GM12878 (cell line): Measurements from ENCODE around the gene BICRAL. TPM values are rescaled to one million over a fixed set of nuclear protein-coding genes. Genes with fewer than 3 reads are reported as not detected.

ENCODE experiments used
- ASH2L ChIP-seq: fragments of 300-600, 200-600 bp; sonication (generic); IDR thresholded peaks from 2 replicates; pipeline ENCODE4 v1.6.1; 2017; ENCODE audit warnings: low read depth, mild to moderate bottlenecking, borderline replicate concordance
- BCLAF1 ChIP-seq: fragments of 450-650 bp; IDR thresholded peaks from 2 replicates; pipeline ENCODE4 v1.6.1; 2017; ENCODE audit warnings: antibody characterized with exemption, mild to moderate bottlenecking, moderate library complexity
- BRCA1 ChIP-seq: IDR thresholded peaks from 2 replicates; pipeline ENCODE4 v1.6.1; 2011; ENCODE audit warnings: low read depth, low read length, improper control_type of control experiment
- CBX3 ChIP-seq: fragments of 200-600 bp; sonication (generic); IDR thresholded peaks from 2 replicates; pipeline ENCODE4 v1.6.1; 2016; ENCODE audit warnings: low read depth, borderline replicate concordance
- CHD4 ChIP-seq: fragments of 200-600 bp; sonication (generic); IDR thresholded peaks from 2 replicates; pipeline ENCODE4 v1.6.1; 2016; ENCODE audit warnings: mild to moderate bottlenecking
- EED ChIP-seq: sonication (generic); IDR thresholded peaks from 2 replicates; pipeline ENCODE4 v1.6.1; 2016; ENCODE audit warnings: antibody characterized with exemption, low read depth
- IKZF2 ChIP-seq, 2 experiments: fragments of 450-650 bp; IDR thresholded peaks; 2 replicates each; pipeline ENCODE4 v1.6.1; 2017; ENCODE audit warnings: mild to moderate bottlenecking in 2 of 2, moderate library complexity in 2 of 2
- LARP7 ChIP-seq: fragments of 450-650 bp; IDR thresholded peaks from 2 replicates; pipeline ENCODE4 v1.6.1; 2017; ENCODE audit warnings: mild to moderate bottlenecking
- MEF2A ChIP-seq: IDR thresholded peaks from 2 replicates; pipeline ENCODE4 v1.6.1; 2011; ENCODE audit warnings: low read depth, mild to moderate bottlenecking, low read length, moderate library complexity; ENCODE audit not compliant: insufficient read depth
- REST ChIP-seq: IDR thresholded peaks from 2 replicates; pipeline ENCODE4 v1.6.1; 2012; ENCODE audit warnings: mild to moderate bottlenecking, low read depth, low read length
- SMAD1 ChIP-seq: fragments of 450-650 bp; IDR thresholded peaks from 2 replicates; pipeline ENCODE4 v1.6.1; 2018; ENCODE audit warnings: mild to moderate bottlenecking, low read depth; ENCODE audit not compliant: partially characterized antibody
- SPI1 ChIP-seq: IDR thresholded peaks from 2 replicates; pipeline ENCODE4 v1.6.1; 2011; ENCODE audit warnings: low read depth, mild to moderate bottlenecking, low read length, moderate library complexity, borderline replicate concordance; ENCODE audit not compliant: insufficient read depth
- SREBF1 ChIP-seq: IDR thresholded peaks from 2 replicates; pipeline ENCODE4 v1.6.1; 2012; ENCODE audit warnings: mild to moderate bottlenecking, low read length
- STAT3 ChIP-seq: IDR thresholded peaks from 2 replicates; pipeline ENCODE4 v1.6.1; 2011; ENCODE audit warnings: low read depth, low read length, improper control_type of control experiment
- SUPT20H ChIP-seq: IDR thresholded peaks from 2 replicates; pipeline ENCODE4 v1.6.1; 2011; ENCODE audit warnings: low read depth, mild to moderate bottlenecking, low read length, moderate library complexity, borderline replicate concordance; ENCODE audit not compliant: control insufficient read depth
- TAF1 ChIP-seq: IDR thresholded peaks from 2 replicates; pipeline ENCODE4 v1.6.1; 2011; ENCODE audit warnings: mild to moderate bottlenecking, low read depth, low read length, borderline replicate concordance
- WRNIP1 ChIP-seq: IDR thresholded peaks from 2 replicates; pipeline ENCODE4 v1.6.1; 2011; ENCODE audit warnings: low read depth, low read length, improper control_type of control experiment, borderline replicate concordance
- polyA plus RNA-seq, 11 experiments: library from polyadenylated mRNA; depleted of rRNA in 4 of 11; unstranded in 6 of 11; stranded (reverse) in 5 of 11; fragments of >200 nt; fragmentation: Nextera tagmentation in 4 of 11; fragmentation: Illumina TruSeq in 1 of 11; extraction: Ambion mirVana in 4 of 11; extraction: Trizol in 1 of 11; gene quantifications; 1 replicate in 1 of 11; 2 replicates in 10 of 11; pipeline versions ENCODE4 v1.2.1 to v1.2.3, GENCODE V29; 2011 to 2016; ENCODE audit warnings: inconsistent platforms in 2 of 11, missing spikeins in 2 of 11, low read depth in 1 of 11
- total RNA-seq, 4 experiments: library from RNA; depleted of rRNA in 3 of 4; stranded (reverse); fragments of >200 nt in 3 of 4; fragmentation: Illumina TruSeq in 1 of 4; extraction: Trizol in 1 of 4; gene quantifications; 2 replicates each; pipeline versions ENCODE4 v1.2.1 to v1.2.3, GENCODE V29; 2013 to 2021
- TF ChIP-seq, protein P1 (sequence below): IDR thresholded peaks from 2 replicates; pipeline ENCODE4 v1.6.1; 2012; ENCODE audit warnings: low read depth, low read length, improper control_type of control experiment
- TF ChIP-seq, protein P2 (sequence below): IDR thresholded peaks from 2 replicates; pipeline ENCODE4 v1.6.1; 2011; ENCODE audit warnings: borderline replicate concordance, low read depth, mild to moderate bottlenecking, moderate library complexity, mixed read lengths, low read length; ENCODE audit not compliant: insufficient read depth; ENCODE audit errors: extremely low read length

Gene BICRAL
- total and polyA plus RNA-seq, 10 of the 15 experiments (the other 5 are each of a cell fraction or from before 2014, with no cell fraction given), result 1.9 to 16.6 (median 8.5) TPM

DNA sequence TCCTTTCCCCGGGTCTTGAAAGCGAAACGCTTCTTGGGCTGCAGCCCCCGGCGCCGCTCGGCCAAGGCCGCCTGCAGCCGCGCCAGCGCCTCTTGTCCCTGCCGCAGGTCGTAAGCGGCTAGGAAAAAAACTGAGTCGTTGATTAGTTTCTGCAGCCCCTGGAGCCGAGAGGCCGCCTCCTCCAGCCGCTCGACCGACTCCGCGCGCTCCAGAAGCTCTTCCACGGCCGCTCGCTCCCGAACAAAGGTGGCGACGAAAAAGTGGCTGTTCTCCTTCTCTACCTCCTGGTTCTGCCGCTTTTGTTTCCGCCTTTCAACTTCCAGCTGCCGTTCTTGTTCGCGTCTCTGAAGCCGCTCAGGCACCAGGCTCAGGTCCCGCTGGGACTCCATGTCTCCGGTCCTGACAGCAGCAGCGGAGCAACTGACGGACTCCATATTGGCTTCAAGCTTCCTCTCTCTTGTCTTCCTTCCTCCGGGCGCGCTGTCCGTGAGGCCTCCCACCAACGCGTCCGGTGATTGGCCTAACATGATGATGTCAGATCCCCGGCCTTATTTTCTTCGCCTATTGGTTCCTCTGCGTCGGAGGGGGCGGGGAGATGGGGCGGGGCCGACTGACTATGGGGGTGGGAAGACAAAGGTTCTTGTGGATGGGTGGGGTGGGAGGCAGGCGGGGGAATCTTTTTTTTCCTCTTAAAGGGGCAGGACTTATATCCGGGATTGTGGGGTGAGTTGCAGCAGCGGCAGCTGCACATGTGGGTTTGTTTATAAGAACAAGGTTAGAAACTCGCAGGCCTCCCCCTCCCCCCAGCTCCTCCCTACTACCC, 36.0 kb upstream of the BICRAL start, which contains the start of gene TBCC (continued):
- TF ChIP-seq BCLAF1, result peak; percentile 7; the same call in 1 of the 2 replicates
- no peak for TF ChIP-seq CBX3
- TF ChIP-seq MEF2A, result no peak
- peak; percentile 83 for TF ChIP-seq SMAD1
- TF ChIP-seq WRNIP1, result no peak
- no peak for TF ChIP-seq IKZF2 (IDR thresholded peaks at IDR 0.05)
- TF ChIP-seq TAF1, result peak; percentile 99
- no peak for TF ChIP-seq REST
- TF ChIP-seq STAT3, result no peak
- TF ChIP-seq, protein P1, sequence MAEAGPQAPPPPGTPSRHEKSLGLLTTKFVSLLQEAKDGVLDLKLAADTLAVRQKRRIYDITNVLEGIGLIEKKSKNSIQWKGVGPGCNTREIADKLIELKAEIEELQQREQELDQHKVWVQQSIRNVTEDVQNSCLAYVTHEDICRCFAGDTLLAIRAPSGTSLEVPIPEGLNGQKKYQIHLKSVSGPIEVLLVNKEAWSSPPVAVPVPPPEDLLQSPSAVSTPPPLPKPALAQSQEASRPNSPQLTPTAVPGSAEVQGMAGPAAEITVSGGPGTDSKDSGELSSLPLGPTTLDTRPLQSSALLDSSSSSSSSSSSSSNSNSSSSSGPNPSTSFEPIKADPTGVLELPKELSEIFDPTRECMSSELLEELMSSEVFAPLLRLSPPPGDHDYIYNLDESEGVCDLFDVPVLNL, result no peak; the same call in 1 of the 2 replicates
- TF ChIP-seq CHD4, result no peak
- no peak for TF ChIP-seq EED
- TF ChIP-seq, protein P2, sequence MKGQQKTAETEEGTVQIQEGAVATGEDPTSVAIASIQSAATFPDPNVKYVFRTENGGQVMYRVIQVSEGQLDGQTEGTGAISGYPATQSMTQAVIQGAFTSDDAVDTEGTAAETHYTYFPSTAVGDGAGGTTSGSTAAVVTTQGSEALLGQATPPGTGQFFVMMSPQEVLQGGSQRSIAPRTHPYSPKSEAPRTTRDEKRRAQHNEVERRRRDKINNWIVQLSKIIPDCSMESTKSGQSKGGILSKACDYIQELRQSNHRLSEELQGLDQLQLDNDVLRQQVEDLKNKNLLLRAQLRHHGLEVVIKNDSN, result no peak
- TF ChIP-seq SUPT20H, result no peak
- peak; percentile 54; the same call in 1 of the 2 replicates for TF ChIP-seq SPI1
- peak; percentile 64 for TF ChIP-seq LARP7
- TF ChIP-seq ASH2L, result peak; percentile 88; the same call in 1 of the 2 replicates
- no peak for TF ChIP-seq BRCA1
- no peak for TF ChIP-seq SREBF1
